Activated effector memory CD4-positive, alpha-beta T cell treated with Interleukin-2 at 50 U/mL for 16 hours (primary cell): Measurements from ENCODE around the gene UBAC1.
"Not testable (repeated sequence)": the region's sequence is repeated elsewhere in the genome, so short reads cannot be mapped to it uniquely, and the experiment has no call there.

Source experiments
- DNase-seq: peaks from one replicate; pipeline ENCODE4 v3.0.0-alpha.2; 2020

The UBAC1 gene

GRCh38 chr9:135959814-135960213 is 1.4 kb downstream of the UBAC1 start:
- DNase-seq = no peak

DNA sequence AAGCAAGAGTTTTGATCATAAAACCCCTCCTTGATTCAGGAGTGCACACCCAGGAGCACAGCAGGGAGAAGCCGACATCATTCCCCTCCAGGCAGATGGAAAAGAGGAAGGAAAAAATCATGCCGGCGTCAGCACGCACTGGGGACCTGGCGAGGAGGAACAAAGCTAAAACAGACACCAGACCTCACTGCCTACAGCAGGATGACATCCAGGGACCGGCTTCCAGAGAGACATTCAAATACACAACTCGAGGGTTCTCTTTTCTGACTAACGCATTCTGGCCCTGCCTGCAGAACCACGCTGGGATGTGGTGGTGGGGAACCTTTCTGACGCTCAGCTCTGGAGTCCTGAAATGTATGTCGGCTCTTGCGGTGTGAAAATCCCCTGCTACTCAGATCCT is 2.7 kb downstream of the UBAC1 start:
- no peak for DNase-seq

DNA sequence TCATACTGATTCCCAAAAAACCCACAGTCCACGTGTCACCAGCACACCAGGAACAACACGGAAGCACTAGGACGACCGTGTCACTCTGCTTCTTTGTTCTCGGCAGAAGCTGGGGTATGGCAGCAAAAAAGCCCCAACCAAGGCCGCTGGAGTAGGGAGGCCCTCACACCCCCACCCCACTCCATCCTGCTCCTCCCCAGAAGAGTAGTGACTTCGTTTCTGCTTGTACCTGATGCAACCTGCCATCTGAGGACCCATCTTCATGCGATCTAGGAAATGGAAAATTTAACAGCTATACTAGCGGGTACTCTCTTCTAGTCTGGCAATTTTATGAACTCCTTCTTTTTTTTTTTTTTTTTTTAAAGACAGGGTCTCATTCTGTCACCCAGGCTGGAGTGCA is 3.7 kb downstream of the UBAC1 start:
- no peak for DNase-seq

- DNase-seq = no peak
These were observed 4.4 kb downstream of the UBAC1 start for GRCh38 chr9:135956802-135957174.

DNA sequence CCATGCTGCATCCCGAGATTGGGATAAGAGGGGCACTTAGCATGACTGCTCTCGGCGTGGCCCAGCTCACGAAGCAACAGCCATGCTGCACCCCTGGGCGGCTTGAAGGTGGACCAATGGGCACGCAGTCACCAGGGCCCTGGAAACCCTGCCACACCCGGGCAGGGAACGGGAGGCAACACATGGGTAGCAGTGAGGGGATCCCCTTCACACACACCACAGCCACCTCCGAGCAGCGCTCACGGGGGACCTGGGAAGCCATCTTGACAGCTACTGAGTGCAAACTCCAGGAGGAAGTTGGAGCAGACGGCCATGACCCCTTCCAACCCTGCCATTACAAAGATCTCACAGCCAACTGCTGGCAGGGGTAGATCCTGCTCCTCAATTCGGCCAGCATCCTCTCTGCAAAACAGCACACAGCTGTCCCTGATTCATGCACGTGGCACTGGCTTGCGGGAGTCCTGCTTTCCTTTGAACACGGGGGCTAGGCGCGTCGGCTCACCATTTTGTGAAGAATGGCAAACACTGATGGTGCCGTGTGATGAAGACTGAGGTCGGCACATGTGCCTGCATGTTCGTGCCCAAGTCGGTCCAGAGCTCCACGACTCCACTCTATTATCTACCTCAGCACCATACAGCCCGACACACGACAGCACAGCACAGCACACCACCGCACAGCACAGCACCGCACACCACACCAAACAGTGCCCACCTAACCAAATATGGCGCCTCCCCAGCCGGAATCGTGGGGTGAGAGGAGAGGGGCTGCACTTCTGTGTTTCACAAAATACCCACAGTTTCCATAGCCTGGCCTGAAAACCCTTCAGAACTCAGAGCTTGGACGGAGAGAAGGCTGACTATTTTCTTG is 5.0 kb downstream of the UBAC1 start:
- no peak for DNase-seq

DNA sequence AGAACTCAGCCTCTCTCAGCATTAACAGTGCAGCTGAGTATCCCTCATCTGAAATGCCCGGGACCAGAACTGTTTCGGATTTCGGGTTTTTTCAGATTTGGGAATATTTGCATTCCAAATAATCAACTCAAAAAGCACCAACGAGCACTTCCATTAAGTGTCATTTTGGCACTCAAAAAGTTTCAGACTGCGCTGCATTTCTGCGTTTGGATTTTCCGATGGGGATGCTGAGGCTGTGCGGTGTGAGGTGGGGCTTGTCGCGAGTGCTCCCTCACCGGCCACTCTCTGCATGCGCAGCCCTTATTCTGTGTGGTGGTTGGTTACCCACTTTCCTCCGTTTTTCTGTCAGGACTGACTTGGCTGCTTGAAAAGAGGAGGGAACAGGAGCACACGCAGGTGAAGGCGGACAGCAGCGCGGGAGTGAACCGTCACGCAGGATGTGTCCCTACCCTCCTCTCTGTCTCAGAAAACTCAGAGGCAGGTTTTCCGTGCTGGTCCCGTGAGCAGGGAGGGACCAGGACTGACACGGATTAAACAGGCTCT is 8.4 kb downstream of the UBAC1 start:
- no peak for DNase-seq

DNA sequence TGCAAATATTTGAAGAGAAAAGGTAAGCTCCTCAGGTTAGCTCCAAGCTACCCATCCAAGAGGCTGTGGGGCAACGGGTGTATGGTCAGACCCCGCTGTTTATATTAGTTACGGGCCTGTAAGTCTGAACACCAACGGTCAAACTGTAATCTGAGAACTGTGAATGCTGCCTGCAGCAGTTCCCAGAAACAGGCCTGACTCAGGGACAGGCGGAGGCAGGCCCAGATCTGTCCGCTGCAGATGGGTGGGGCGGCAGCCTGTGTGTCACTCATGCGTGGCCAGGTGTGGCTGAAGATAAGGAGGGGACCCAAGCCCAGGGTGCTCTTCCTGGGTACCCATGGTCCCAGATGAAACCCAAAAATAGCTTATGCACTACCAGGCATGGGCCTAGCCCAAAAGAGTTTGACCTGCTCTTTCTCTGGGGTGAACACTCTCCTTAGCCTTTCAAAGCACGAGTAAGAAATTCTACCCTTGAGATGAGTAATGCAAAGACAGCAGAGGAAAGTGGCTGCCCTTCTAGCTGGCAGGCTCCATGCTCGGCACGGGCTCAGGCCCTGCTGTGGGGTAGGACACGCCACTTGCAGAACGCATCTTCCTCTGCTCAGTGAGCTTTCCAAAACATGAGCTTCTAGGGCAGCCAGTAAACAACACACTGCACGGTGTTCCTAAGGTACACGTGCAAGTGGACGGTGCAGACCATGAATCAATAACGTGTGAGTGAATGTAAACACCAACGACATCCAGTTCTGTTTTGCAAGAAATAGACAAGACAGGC is 9.1 kb downstream of the UBAC1 start:
- DNase-seq = no peak

GRCh38 chr9:135951310-135951709 is 9.9 kb downstream of the UBAC1 start:
- DNase-seq = not testable (repeated sequence)

- DNase-seq = not testable (repeated sequence)
These were observed 10.3 kb downstream of the UBAC1 start for GRCh38 chr9:135950841-135951240.

GRCh38 chr9:135950135-135950682 is 11.0 kb downstream of the UBAC1 start:
- no peak for DNase-seq

GRCh38 chr9:135949501-135950134 is 11.6 kb downstream of the UBAC1 start:
- no peak for DNase-seq

DNA sequence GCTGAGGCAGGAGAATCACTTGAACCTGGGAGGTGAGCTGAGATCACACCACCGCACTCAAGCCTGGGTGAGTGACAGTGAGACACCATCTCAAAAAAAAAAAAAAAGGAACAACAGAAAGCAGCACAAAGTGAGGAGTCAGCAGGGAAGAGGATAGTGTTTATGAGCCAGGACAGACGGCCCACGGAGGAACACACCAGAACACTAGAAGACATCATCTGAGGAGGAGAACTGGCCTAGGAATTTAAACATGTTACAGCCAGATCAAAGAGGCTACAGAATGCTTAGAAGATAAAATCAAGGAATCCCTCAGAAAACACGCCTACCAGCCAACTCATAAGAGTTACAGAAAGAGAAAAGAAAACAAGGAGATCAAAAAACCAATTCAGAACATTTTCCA is 12.2 kb downstream of the UBAC1 start:
- DNase-seq = no peak

GRCh38 chr9:135948446-135948845 is 12.7 kb downstream of the UBAC1 start:
- no peak for DNase-seq

- no peak for DNase-seq
These were observed 13.6 kb downstream of the UBAC1 start for GRCh38 chr9:135947582-135947981.

GRCh38 chr9:135947105-135947504 is 14.1 kb downstream of the UBAC1 start:
- not testable (repeated sequence) for DNase-seq

DNA sequence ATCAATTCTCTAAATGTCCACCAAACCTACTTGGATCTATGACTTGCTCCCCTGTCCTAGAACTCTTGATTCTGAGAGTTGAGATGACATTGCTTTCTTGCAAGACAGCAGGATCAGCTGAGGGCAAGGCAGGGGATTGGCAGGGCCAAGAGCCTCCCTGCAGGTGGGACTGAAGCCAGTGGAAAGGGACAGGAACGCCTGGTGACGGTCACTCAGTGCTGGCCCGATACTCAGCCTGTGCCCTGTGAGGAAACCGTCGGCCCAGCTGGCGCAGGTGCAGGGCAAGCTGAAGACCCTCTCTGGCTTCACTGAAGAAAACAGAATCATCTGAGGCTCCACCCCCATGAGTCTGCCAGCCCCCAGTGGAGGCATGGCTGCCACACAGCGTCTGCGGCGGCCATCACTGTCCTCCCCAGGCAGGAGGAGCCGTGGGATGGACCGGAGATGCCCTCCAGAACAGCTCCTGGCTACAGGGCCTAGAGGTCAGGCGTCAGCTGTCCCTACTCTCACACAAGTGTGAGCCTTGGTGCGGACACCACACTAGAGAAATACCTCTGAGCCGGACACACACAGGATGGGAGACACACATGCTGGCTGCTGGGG is 14.7 kb downstream of the UBAC1 start:
- DNase-seq = no peak

DNA sequence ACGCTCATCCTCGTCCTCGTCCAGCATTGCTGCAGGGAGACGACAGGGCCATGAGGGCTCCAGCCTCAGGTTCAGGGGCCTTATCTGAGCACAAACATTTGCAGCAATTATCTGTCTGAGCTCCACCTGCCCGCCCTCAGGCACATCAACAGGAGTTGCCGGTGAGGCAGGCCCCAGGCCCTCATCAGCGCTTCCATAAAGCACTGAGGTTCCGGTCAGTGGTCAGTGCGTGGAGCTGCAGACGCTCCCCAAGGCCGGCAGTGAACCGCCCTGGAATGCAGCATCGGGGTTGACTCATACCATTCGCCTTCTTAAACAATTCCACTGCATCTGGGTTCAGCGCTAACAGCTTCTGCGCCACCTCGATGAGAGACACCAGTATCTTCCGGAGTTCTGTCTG is 15.2 kb downstream of the UBAC1 start:
- no peak for DNase-seq

DNA sequence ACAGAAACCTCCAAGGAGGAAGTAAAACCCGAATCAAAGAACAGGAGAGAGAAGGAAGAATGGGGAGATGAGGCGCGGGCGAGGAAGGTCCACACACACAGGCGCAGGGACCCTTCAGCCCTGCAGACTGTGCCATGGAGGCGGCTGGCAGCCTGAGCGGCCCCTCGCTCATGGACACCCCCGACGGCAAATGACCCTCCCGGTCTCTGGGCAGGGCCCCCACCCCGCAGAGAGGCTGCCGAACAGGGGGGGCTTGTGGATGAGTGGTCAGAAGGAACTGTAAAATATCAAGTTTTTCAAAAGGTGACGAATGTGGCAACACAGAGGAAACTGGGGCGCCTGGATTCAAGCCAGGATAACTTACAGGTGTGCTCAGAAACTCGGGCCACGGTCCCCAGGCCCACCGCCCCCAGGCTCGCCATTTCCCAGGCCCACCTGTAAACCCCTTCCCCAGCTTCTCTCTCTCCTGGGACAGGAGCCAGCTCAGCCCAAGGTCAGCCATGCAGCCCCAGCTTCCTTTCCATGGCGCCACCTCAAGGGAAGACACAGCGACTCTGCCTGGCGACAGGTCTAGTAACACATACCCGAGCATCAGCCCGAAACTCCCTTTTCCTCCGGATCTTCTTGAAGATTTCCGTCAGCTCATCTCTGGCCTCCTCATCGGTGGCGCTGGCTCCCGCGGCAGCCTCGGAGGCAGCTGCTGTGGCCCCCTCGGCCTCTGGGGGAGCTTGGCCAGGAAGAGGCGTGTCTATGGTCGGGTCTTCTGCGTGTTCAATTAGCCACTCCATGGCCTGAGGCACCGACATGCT is 16.5 kb downstream of the UBAC1 start:
- DNase-seq = no peak

DNA sequence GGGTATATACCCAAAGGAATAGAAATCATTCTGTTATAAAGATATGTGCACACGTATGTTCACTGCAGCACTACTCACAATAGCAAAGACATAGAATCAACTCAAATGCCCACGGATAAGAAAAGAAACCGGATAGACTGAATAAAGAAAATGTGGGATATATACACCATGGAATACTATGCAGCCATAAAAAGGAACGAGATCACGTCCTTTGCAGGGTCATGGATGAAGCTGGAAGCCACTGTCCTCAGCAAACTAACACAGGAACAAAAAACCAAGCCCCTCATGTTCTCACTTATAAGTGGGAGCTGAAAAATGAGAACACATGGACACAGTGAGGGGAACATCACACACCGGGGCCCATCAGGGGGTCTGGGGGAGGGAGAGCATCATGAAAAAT is 17.6 kb downstream of the UBAC1 start:
- DNase-seq = not testable (repeated sequence)

DNA sequence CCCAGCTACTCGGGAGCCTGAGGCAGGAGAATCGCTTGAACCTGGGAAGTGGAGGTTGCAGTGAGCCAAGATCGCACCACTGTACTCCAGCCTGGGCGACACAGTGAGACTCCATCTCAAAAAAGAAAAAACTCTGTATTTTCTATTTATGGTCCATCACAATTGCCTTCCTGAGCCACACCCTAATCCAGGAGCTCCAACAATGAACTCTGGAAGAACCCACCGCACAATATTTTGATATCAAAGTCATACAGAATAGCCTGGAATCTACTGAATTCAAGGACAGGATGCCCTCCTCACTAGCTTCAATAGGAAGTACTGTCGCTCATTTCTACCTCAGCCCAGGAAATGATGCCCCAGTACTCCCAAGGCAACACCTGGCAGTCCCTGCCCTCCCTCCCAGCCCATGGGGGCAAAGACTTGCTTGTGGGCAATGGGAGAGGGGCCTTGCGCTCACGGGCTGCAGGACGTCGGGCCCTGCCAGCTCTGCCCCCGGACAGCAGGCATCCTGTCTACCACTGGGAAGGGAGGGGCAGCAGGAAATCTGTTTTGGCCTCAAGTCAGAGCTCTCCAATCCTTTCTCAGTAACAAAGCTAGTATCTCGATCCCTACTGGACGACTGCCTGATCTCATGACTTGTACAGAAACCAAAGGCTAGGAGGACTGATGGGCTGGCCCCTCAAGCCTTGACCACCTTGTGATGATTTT is 19.7 kb downstream of the UBAC1 start:
- no peak for DNase-seq
